B cell (primary cell): ENCODE measurements around the gene MORN1. TPM values are rescaled to one million over a fixed set of nuclear protein-coding genes. Genes with fewer than 3 reads are reported as not detected.

Experiments used
- ATAC-seq: fragments of 200-7000 bp; cut with Tn5 transposase; one replicate; pipeline ENCODE4 v1.10.0; 2021; ENCODE audit warnings: low read depth, mild to moderate bottlenecking, moderate number of reproducible peaks, moderate library complexity
- CTCF ChIA-PET: fragments of 350-600 bp; sonication (Branson Sonifier 250); formaldehyde crosslinking; loops from one replicate; lab custom pipeline; 2021; ENCODE audit warnings: antibody characterized with exemption, inconsistent platforms; lab: Charles Lee
- POLR2A ChIA-PET: fragments of 350-600 bp; sonication (Branson Sonifier 250); formaldehyde crosslinking; loops from one replicate; lab custom pipeline; 2021; ENCODE audit warnings: antibody characterized with exemption; lab: Charles Lee
- DNase-seq: peaks from one replicate; pipeline ENCODE4 v3.0.0; 2013
- H2AFZ ChIP-seq: 2 replicates; pipeline ENCODE4 v1.6.1; 2012; ENCODE audit warnings: mild to moderate bottlenecking, low read depth, low read length; ENCODE audit not compliant: insufficient read depth, poor library complexity, severe bottlenecking
- H3K27ac ChIP-seq, 2 donors: 1 replicate in 1 of 2; 2 replicates in 1 of 2; pipeline ENCODE4 v1.5.1; 2012 to 2013; ENCODE audit warnings: low read length in 2 of 2, mild to moderate bottlenecking in 2 of 2, moderate library complexity in 1 of 2
- H3K27me3 ChIP-seq, 4 experiments: fragments of 200-600 bp in 1 of 4; sonication (generic) in 1 of 4; replicated peaks in 1 of 4; 1 replicate in 2 of 4; 2 replicates in 2 of 4; pipeline versions ENCODE4 v1.6.1 to v1.7.0; 2013 to 2016; ENCODE audit warnings: low read length in 3 of 4, mild to moderate bottlenecking in 2 of 4, mixed read lengths in 1 of 4, moderate library complexity in 1 of 4; ENCODE audit not compliant: insufficient read depth in 4 of 4, control insufficient read depth in 3 of 4; ENCODE audit errors: control extremely low read depth in 1 of 4
- H3K36me3 ChIP-seq, 2 experiments: replicated peaks in 1 of 2; 1 replicate in 1 of 2; 2 replicates in 1 of 2; pipeline versions ENCODE4 v1.6.1 to v1.7.1; 2013; ENCODE audit warnings: low read length in 1 of 2; ENCODE audit not compliant: insufficient read depth in 2 of 2, control insufficient read depth in 1 of 2; ENCODE audit errors: control extremely low read depth in 1 of 2, extremely low read depth in 1 of 2
- H3K4me1 ChIP-seq, 2 donors: fragments of 200-600 bp in 1 of 2; sonication (generic) in 1 of 2; 1 replicate in 1 of 2; 2 replicates in 1 of 2; pipeline versions ENCODE4 v1.5.1 to v1.6.1; 2013 to 2017; ENCODE audit warnings: low read length in 2 of 2; ENCODE audit not compliant: control insufficient read depth in 2 of 2, insufficient read depth in 2 of 2
- H3K4me2 ChIP-seq: replicated peaks from 2 replicates; pipeline ENCODE3; 2012; ENCODE audit warnings: mild to moderate bottlenecking, low read depth, low read length; ENCODE audit not compliant: poor library complexity, severe bottlenecking
- H3K4me3 ChIP-seq, 5 experiments: fragments of 200-600 bp in 1 of 5; sonication (generic) in 1 of 5; 1 replicate in 3 of 5; 2 replicates in 2 of 5; pipeline versions ENCODE4 v1.5.1 to v1.7.0; 2011 to 2016; ENCODE audit warnings: low read length in 4 of 5, mild to moderate bottlenecking in 4 of 5, low read depth in 2 of 5, control low read depth in 1 of 5, moderate library complexity in 1 of 5; ENCODE audit not compliant: insufficient read depth in 1 of 5; ENCODE audit errors: control extremely low read depth in 1 of 5, extremely low read depth in 1 of 5
- H3K79me2 ChIP-seq: fragments of 200-600 bp; sonication (generic); one replicate; pipeline ENCODE4 v1.6.0; 2016; ENCODE audit warnings: low read length; ENCODE audit not compliant: control insufficient read depth, insufficient read depth
- H3K9ac ChIP-seq: fragments of 200-600 bp; sonication (generic); 2 replicates; pipeline ENCODE4 v1.6.1; 2017; ENCODE audit warnings: mild to moderate bottlenecking, low read length, moderate library complexity
- H3K9me3 ChIP-seq, 3 donors: one replicate each; pipeline versions ENCODE4 v1.6.1 to v1.7.1; 2013; ENCODE audit warnings: low read length in 2 of 3; ENCODE audit not compliant: control insufficient read depth in 2 of 3, insufficient read depth in 1 of 3; ENCODE audit errors: control extremely low read depth in 1 of 3
- H4K20me1 ChIP-seq: 2 replicates; pipeline ENCODE4 v1.6.0; 2012; ENCODE audit warnings: mild to moderate bottlenecking, low read length; ENCODE audit not compliant: insufficient read depth, control insufficient read depth, poor library complexity, severe bottlenecking
- H3K27ac Mint-ChIP-seq: one replicate; pipeline ENCODE4 v1.8.0; 2021; ENCODE audit warnings: mixed read lengths
- H3K27me3 Mint-ChIP-seq: one replicate; pipeline ENCODE4 v1.8.0; 2021; ENCODE audit warnings: mixed read lengths
- H3K4me1 Mint-ChIP-seq: one replicate; pipeline ENCODE4 v1.8.0; 2021; ENCODE audit warnings: mixed read lengths
- H3K4me3 Mint-ChIP-seq: one replicate; pipeline ENCODE4 v1.8.0; 2021; ENCODE audit warnings: mixed read lengths
- H3K9me3 Mint-ChIP-seq: one replicate; pipeline ENCODE4 v1.8.0; 2022; ENCODE audit warnings: mixed read lengths; ENCODE audit not compliant: insufficient read depth
- CTCF ChIP-seq: fragments of 200-600 bp; IDR thresholded peaks from one replicate; pipeline ENCODE4 v1.8.0; 2022; ENCODE audit warnings: antibody characterized with exemption, mild to moderate bottlenecking
- EZH2 ChIP-seq: IDR thresholded peaks from 2 replicates; pipeline ENCODE4 v1.6.1; 2012; ENCODE audit warnings: borderline replicate concordance, low read depth, mild to moderate bottlenecking, moderate library complexity, low read length; ENCODE audit not compliant: insufficient read depth, poor library complexity, severe bottlenecking
- WGBS: methylation state at CpG from one replicate; pipeline ENCODE4 v1.1.5; 2013; ENCODE audit warnings: missing lambda C conversion rate; ENCODE audit not compliant: insufficient coverage; 5-methylcytosine and 5-hydroxymethylcytosine counted together
- intact Hi-C: fragments of 100-400 bp; cut with micrococcal nuclease; formaldehyde crosslinking; loops from one replicate; pipeline ENCODE4 v1.10.0; 2022
- polyA plus RNA-seq: library from polyadenylated mRNA; depleted of rRNA; stranded (reverse); fragments of >200 nt; gene quantifications from 2 replicates; pipeline ENCODE4 v1.2.3, GENCODE V29; 2012
- total RNA-seq, 2 donors: library from RNA; stranded (reverse); fragments of 120-200 nt in 1 of 2; gene quantifications; 1 replicate in 1 of 2; 2 replicates in 1 of 2; pipeline versions ENCODE4 v1.2.3 to v1.2.4, GENCODE V29; 2013 to 2022

Gene MORN1
- total and polyA plus RNA-seq, 2 donors (not counting 1 experiment from before 2014, with no cell fraction given): 10.2 to 32.6 TPM

- H3K27me3 Mint-ChIP-seq: no peaks in the 10 kb centered on the region
- H3K4me1 Mint-ChIP-seq: peaks cover 37% of the 10 kb centered on the region
- peak overlapping the region; percentile 83 for H3K27ac Mint-ChIP-seq
- peak overlapping the region; percentile 68 for H3K4me3 Mint-ChIP-seq
- H3K4me1 ChIP-seq: peaks cover 44 to 53% of the 10 kb centered on the region in 2 donors
- POLR2A ChIA-PET: interaction anchor here (1.0 to 2.9 kb wide), 3 partner anchors 13 to 124 kb away, joined by 3 to 25 read pairs (median 5); no protein-coding TSS in a partner anchor
- peak overlapping the region; percentile 98 for H3K4me2 ChIP-seq
- no peaks in the 10 kb centered on the region for H3K9me3 ChIP-seq
- 29% methylated on average over 35 of the region's 54 CpGs for WGBS
- peak overlapping the region; percentile 59 for H3K9ac ChIP-seq
- ATAC-seq (no peak), DNase-seq (peak; percentile 64)
- H3K9me3 Mint-ChIP-seq: no peaks in the 10 kb centered on the region
- H3K27ac ChIP-seq: peak overlapping the region; percentile 79 to 88
- TF ChIP-seq EZH2 (no peak), CTCF (no peak)
- H3K27me3 ChIP-seq: no peaks in the 10 kb centered on the region
- H3K36me3 ChIP-seq: no peaks in the 10 kb centered on the region
- intact Hi-C loops: loop anchor here (2.0 kb wide), 1 partner anchor 24 kb away; no protein-coding TSS in a partner anchor
- H4K20me1 ChIP-seq: no peaks in the 10 kb centered on the region
- no peak overlapping the region for H2AFZ ChIP-seq
- CTCF ChIA-PET: interaction anchor here (0.6 to 4.5 kb wide), 7 partner anchors 7 to 119 kb away, joined by 3 to 27 read pairs (median 19); partner anchors contain the start of gene FAAP20
- no peaks in the 10 kb centered on the region for H3K79me2 ChIP-seq
- H3K4me3 ChIP-seq: peak overlapping the region in 4 of 5 experiments; percentile 35 to 56 (median 52)
Measured at GRCh38 chr1:2314273-2314802, 77.0 kb downstream of the MORN1 start.
